Astrocyte of the cerebellum (primary cell): Measurements from ENCODE around the gene PTAR1.

ENCODE experiments used
- DNase-seq: peaks from one replicate; pipeline ENCODE4 v3.0.0-alpha.2; 2011; ENCODE audit warnings: low read depth
- H3K4me3 ChIP-seq: 2 replicates; pipeline ENCODE4 v1.5.1; 2011; ENCODE audit warnings: mild to moderate bottlenecking, low read depth, low read length, moderate library complexity
- CTCF ChIP-seq: IDR thresholded peaks from 2 replicates; pipeline ENCODE4 v1.5.1; 2012; ENCODE audit warnings: low read length, low read depth, moderate library complexity, mild to moderate bottlenecking; ENCODE audit errors: missing control alignments
- in situ Hi-C: cut with HindIII; loops from 2 replicates; pipeline ENCODE4 v1.10.0; 2017; ENCODE audit warnings: low sequenced_read_pairs

PTAR1 gene

DNA sequence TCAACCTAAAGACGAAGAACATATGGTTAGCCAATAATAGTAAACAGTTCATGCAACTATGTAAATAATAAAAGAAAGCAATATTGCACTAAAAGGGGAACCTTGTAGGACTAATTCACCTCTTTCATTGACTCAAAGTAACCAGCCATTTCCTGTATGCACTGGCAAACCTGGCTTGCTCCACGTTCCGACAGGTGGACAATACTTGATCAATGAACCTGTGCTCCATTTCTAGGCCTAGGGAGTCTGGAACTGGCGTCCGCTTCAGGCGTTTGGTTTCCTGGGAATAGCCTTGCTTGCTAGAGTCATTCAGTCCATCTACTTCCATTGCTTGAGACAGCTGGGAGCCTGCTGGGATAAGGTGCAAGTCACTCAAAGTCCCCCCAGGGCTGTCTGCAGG is 41.6 kb downstream of the PTAR1 start:
- in situ Hi-C loops = no loop called here
- no peak for DNase-seq
- no peak for TF ChIP-seq CTCF
- H3K4me3 ChIP-seq = no peak overlapping the region

DNA sequence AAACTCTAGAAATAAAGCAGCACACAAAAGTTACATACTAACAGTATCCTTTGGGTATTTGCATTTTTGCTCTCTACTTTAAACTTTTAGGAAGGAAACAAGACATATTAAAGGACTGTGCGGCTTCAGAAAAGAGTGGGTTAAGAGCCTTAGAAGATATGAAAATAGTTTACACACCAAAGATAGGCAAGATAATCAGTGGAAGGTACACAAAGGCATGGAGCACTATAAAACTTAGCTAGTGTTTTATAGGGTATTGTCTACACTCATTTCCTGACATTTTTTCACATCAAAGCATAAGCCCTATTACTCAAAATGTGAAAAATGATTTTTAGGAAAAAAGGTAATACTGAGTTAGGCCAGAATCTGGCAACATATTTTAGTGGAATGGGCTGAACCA is 44.0 kb downstream of the PTAR1 start:
- in situ Hi-C loops = no loop called here
- no peak overlapping the region for H3K4me3 ChIP-seq
- DNase-seq = no peak
- TF ChIP-seq CTCF = no peak

GRCh38 chr9:69715096-69715495 is 44.7 kb downstream of the PTAR1 start:
- no peak overlapping the region for H3K4me3 ChIP-seq
- no peak for TF ChIP-seq CTCF
- DNase-seq = no peak
- in situ Hi-C loops = no loop called here

DNA sequence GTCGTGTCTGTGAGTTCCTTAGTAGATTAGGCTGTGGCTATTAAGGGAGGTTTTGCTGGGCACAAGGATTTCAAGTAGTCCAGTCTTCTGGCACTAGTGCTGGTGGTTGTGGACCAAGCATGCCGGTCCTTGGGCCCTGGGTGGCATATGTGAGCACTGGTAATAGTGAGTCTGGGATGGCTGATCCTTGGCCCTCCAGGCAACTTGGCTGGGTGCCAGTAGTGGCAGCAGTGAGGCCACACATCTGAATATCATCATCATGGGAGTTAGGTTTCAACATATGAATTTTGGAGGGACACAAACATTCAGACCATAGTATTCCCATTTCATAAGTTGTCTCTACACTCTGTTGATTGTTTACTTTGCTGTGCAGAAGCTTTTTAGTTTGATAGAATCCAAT is 62.3 kb downstream of the PTAR1 start:
- H3K4me3 ChIP-seq = no peak overlapping the region
- DNase-seq = no peak
- TF ChIP-seq CTCF = no peak
- in situ Hi-C loops = no loop called here

DNA sequence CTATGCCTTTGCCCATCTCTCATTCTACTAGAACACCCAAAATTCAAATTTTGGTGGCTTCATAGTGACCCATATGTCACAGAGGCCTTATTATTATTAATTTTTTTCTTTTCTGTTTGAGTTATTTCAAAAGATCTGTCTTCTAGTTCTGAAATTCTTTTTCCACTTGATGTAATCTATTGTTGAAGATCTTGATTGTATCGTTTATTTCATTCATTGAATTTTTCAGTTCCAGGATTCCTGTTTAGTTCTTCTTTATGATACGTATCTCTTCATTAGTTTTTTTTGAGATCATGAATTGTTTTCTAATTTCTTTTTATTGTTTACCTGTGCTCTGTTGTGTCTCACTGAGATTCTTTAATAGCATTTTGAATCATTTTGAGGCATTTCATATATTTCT is 63.0 kb downstream of the PTAR1 start:
- in situ Hi-C loops = no loop called here
- DNase-seq = no peak
- no peak for TF ChIP-seq CTCF
- H3K4me3 ChIP-seq = no peak overlapping the region

GRCh38 chr9:69689991-69690538 is 69.7 kb downstream of the PTAR1 start:
- in situ Hi-C loops = loop anchor here (5.0 kb wide), 1 partner anchor 97 kb away; no protein-coding TSS in a partner anchor
- H3K4me3 ChIP-seq = no peak overlapping the region

More at GRCh38 chr9:69689991-69690538, 69.7 kb downstream of the PTAR1 start:
- DNase-seq = no peak
- no peak for TF ChIP-seq CTCF
